PFSK-1 (cell line): Measurements from ENCODE around the gene GUK1.

Experiments used
- FOXP2 ChIP-seq: optimal IDR thresholded peaks from 2 replicates; pipeline ENCODE3; 2011; ENCODE audit warnings: borderline replicate concordance, control low read depth, inconsistent platforms; ENCODE audit not compliant: insufficient read depth; ENCODE audit errors: extremely low read length, extremely low read depth
- POLR2AphosphoS5 ChIP-seq: IDR thresholded peaks from 2 replicates; pipeline ENCODE4 v1.6.1; 2012; ENCODE audit warnings: low read depth, mild to moderate bottlenecking, control low read depth, low read length, moderate library complexity
- REST ChIP-seq, 2 experiments: IDR thresholded peaks; 2 replicates each; pipeline versions ENCODE4 v1.6.1 to v1.8.0; 2011 to 2012; ENCODE audit warnings: low read depth in 2 of 2, low read length in 2 of 2, control low read depth in 1 of 2, inconsistent platforms in 1 of 2, mild to moderate bottlenecking in 1 of 2, moderate library complexity in 1 of 2; ENCODE audit not compliant: insufficient read depth in 1 of 2
- TAF1 ChIP-seq: IDR thresholded peaks from 2 replicates; pipeline ENCODE4 v1.6.1; 2012; ENCODE audit warnings: low read length, control low read depth, borderline replicate concordance; ENCODE audit not compliant: insufficient read depth

GRCh38 chr1:228170666-228171065 lies 30.6 kb downstream of the GUK1 start:
- TF ChIP-seq TAF1, result no peak
- TF ChIP-seq REST (IDR thresholded peaks at IDR 0.05; ENCODE audit: insufficient read depth in 1 of 2, low read depth in 2 of 2, low read length in 2 of 2), result no peak
- TF ChIP-seq FOXP2, result no peak
- no peak for TF ChIP-seq POLR2AphosphoS5
